Hindlimb muscle (tissue), 1 donor: Measurements from ENCODE around the gene BRI3. TPM values are rescaled to one million over a fixed set of nuclear protein-coding genes. Genes with fewer than 3 reads are reported as not detected.

Experiments
- DNase-seq: peaks from one replicate; pipeline ENCODE4 v3.0.0-alpha.2; 2013
- polyA plus RNA-seq: library from polyadenylated mRNA; unstranded; fragments of 120-200 nt; gene quantifications from one replicate; pipeline ENCODE4 v1.2.1, GENCODE V29; 2013; ENCODE audit not compliant: insufficient read length

The BRI3 gene
- polyA plus RNA-seq, 1 donor, result 98.3 TPM

GRCh38 chr7:98287486-98287959, 6.0 kb downstream of the BRI3 start:
- DNase-seq, result no peak

GRCh38 chr7:98288064-98288823, 6.8 kb downstream of the BRI3 start:
- no peak for DNase-seq

GRCh38 chr7:98289333-98289875, 7.9 kb downstream of the BRI3 start:
- DNase-seq, result no peak

GRCh38 chr7:98291717-98292116, 10.2 kb downstream of the BRI3 start:
- no peak for DNase-seq

GRCh38 chr7:98293265-98293664, 11.8 kb downstream of the BRI3 start:
- DNase-seq, result no peak

- no peak for DNase-seq
Observed at GRCh38 chr7:98293746-98294145, 12.3 kb downstream of the BRI3 start.

- no peak for DNase-seq
Observed at GRCh38 chr7:98294326-98294725, 12.8 kb downstream of the BRI3 start.

GRCh38 chr7:98294798-98295382, 13.4 kb downstream of the BRI3 start:
- no peak for DNase-seq

GRCh38 chr7:98295467-98296192, 14.1 kb downstream of the BRI3 start:
- no peak for DNase-seq

- DNase-seq, result no peak
Observed at GRCh38 chr7:98296833-98297232, 15.3 kb downstream of the BRI3 start.

- DNase-seq, result no peak
Observed at GRCh38 chr7:98297626-98298286, 16.3 kb downstream of the BRI3 start.

GRCh38 chr7:98300595-98301372, 19.3 kb downstream of the BRI3 start:
- DNase-seq, result no peak

- no peak for DNase-seq
Observed at GRCh38 chr7:98301693-98302470, 20.4 kb downstream of the BRI3 start.

- no peak for DNase-seq
Observed at GRCh38 chr7:98303176-98303865, 21.8 kb downstream of the BRI3 start.

- no peak for DNase-seq
Observed at GRCh38 chr7:98303906-98304305, 22.4 kb downstream of the BRI3 start.

GRCh38 chr7:98305951-98306535, 24.6 kb downstream of the BRI3 start:
- no peak for DNase-seq

GRCh38 chr7:98307971-98308466, 26.5 kb downstream of the BRI3 start:
- no peak for DNase-seq

GRCh38 chr7:98309566-98309965, 28.1 kb downstream of the BRI3 start:
- DNase-seq, result no peak

- no peak for DNase-seq
Observed at GRCh38 chr7:98312201-98312600, 30.7 kb downstream of the BRI3 start.

- DNase-seq, result no peak
Observed at GRCh38 chr7:98314469-98314868, 33.0 kb downstream of the BRI3 start.
